Activated CD8-positive, alpha-beta T cell treated with anti-CD3 and anti-CD28 coated beads for 36 hours (primary cell): ENCODE data around the gene TEKT2. TPM values are rescaled to one million over a fixed set of nuclear protein-coding genes. Genes with fewer than 3 reads are reported as not detected.

Experiments
- ATAC-seq: fragments of 200-7000 bp; cut with Tn5 transposase; one replicate; pipeline ENCODE4 v1.10.0; 2021; ENCODE audit warnings: mild to moderate bottlenecking, moderate library complexity
- CTCF ChIA-PET: fragments of 350-600 bp; sonication (Branson Sonifier 250); formaldehyde crosslinking; loops from one replicate; lab custom pipeline; 2021; ENCODE audit warnings: antibody characterized with exemption; lab: Charles Lee
- POLR2A ChIA-PET: fragments of 350-600 bp; sonication (Branson Sonifier 250); formaldehyde crosslinking; loops from one replicate; lab custom pipeline; 2021; ENCODE audit warnings: antibody characterized with exemption; lab: Charles Lee
- DNase-seq: peaks from one replicate; pipeline ENCODE4 v3.0.0-alpha.2; 2020
- H3K27ac Mint-ChIP-seq: one replicate; pipeline ENCODE4 v1.8.0; 2021; ENCODE audit warnings: mild to moderate bottlenecking, mixed read lengths
- H3K27me3 Mint-ChIP-seq: one replicate; pipeline ENCODE4 v1.8.0; 2021; ENCODE audit warnings: mixed read lengths
- H3K36me3 Mint-ChIP-seq: one replicate; pipeline ENCODE4 v1.8.0; 2021; ENCODE audit warnings: low read depth, mixed read lengths
- H3K4me1 Mint-ChIP-seq: one replicate; pipeline ENCODE4 v1.8.0; 2021; ENCODE audit warnings: low read depth, mixed read lengths
- H3K4me3 Mint-ChIP-seq: one replicate; pipeline ENCODE4 v1.8.0; 2021; ENCODE audit warnings: mild to moderate bottlenecking, moderate library complexity, mixed read lengths
- H3K9me3 Mint-ChIP-seq: one replicate; pipeline ENCODE4 v1.8.0; 2021; ENCODE audit warnings: mixed read lengths
- intact Hi-C: fragments of 100-400 bp; cut with micrococcal nuclease; formaldehyde crosslinking; loops from one replicate; pipeline ENCODE4 v1.10.0; 2022
- total RNA-seq, 2 experiments: library from RNA; stranded (reverse); gene quantifications; one replicate each; pipeline ENCODE4 v1.2.3, GENCODE V29; 2021
- TF ChIP-seq, protein P1 (sequence below): fragments of 200-600 bp; IDR thresholded peaks from one replicate; pipeline ENCODE4 v1.8.0; 2022; ENCODE audit warnings: antibody characterized with exemption, mild to moderate bottlenecking

TEKT2 gene
- total RNA-seq, 2 experiments from 2014 or later: 0.20 to 0.34 TPM

DNA sequence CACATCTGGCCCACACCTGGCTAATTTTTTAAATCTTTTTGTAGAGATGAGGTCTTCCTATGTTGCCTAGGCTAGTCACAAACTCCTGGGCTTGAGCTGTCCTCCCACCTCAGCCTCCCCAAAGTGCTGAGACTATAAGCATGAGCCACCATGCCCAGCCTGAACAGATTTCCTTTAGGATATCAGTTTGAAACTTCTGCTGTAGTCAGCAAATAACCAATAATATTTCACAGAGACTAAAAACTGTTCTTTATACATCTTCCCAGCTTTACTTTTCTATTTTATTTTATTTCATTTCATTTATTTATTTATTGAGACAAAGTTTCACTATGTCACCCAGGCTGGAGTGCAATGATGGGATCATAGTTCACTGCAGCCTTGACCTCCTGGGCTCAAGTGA is 29.9 kb upstream of the TEKT2 start:
- peaks cover 12% of the 10 kb centered on the region for H3K36me3 Mint-ChIP-seq
- ATAC-seq: no peak

GRCh38 chr1:36055706-36056105 is 28.2 kb upstream of the TEKT2 start:
- POLR2A ChIA-PET: no interaction called here
- Mint-ChIP-seq H3K27ac (no peak overlapping the region), H3K4me3 (no peak overlapping the region), H3K36me3 (peaks cover 8% of the 10 kb centered on the region), H3K9me3 (no peaks in the 10 kb centered on the region), H3K4me1 (no peaks in the 10 kb centered on the region), H3K27me3 (no peaks in the 10 kb centered on the region)
- DNase-seq: no peak
- CTCF ChIA-PET: no interaction called here
- TF ChIP-seq, protein P1, sequence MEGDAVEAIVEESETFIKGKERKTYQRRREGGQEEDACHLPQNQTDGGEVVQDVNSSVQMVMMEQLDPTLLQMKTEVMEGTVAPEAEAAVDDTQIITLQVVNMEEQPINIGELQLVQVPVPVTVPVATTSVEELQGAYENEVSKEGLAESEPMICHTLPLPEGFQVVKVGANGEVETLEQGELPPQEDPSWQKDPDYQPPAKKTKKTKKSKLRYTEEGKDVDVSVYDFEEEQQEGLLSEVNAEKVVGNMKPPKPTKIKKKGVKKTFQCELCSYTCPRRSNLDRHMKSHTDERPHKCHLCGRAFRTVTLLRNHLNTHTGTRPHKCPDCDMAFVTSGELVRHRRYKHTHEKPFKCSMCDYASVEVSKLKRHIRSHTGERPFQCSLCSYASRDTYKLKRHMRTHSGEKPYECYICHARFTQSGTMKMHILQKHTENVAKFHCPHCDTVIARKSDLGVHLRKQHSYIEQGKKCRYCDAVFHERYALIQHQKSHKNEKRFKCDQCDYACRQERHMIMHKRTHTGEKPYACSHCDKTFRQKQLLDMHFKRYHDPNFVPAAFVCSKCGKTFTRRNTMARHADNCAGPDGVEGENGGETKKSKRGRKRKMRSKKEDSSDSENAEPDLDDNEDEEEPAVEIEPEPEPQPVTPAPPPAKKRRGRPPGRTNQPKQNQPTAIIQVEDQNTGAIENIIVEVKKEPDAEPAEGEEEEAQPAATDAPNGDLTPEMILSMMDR: no peak
- no peak for ATAC-seq
- intact Hi-C loops: no loop called here

More for the DNA sequence above, 29.9 kb upstream of the TEKT2 start:
- Mint-ChIP-seq H3K27me3 (no peaks in the 10 kb centered on the region), H3K4me1 (no peaks in the 10 kb centered on the region), H3K27ac (no peak overlapping the region), H3K9me3 (no peaks in the 10 kb centered on the region), H3K4me3 (no peak overlapping the region)
- no peak for DNase-seq
- POLR2A ChIA-PET: interaction anchor here (1.0 to 1.2 kb wide), 2 partner anchors 61 to 285 kb away, joined by 3 read pairs; partner anchors contain the start of gene CLSPN
- intact Hi-C loops: no loop called here
- CTCF ChIA-PET: interaction anchor here (0.6 kb wide), 1 partner anchor 35 kb away, joined by 3 read pairs; no protein-coding TSS in a partner anchor
- TF ChIP-seq, protein P1: no peak

- CTCF ChIA-PET: no interaction called here
- no peak overlapping the region for H3K4me3 Mint-ChIP-seq
- POLR2A ChIA-PET: no interaction called here
- H3K27me3 Mint-ChIP-seq: no peaks in the 10 kb centered on the region
- TF ChIP-seq, protein P1: no peak
- no peaks in the 10 kb centered on the region for H3K4me1 Mint-ChIP-seq
- ATAC-seq (no peak), DNase-seq (no peak)
- peaks cover 2% of the 10 kb centered on the region for H3K36me3 Mint-ChIP-seq
- intact Hi-C loops: no loop called here
- no peaks in the 10 kb centered on the region for H3K9me3 Mint-ChIP-seq
- no peak overlapping the region for H3K27ac Mint-ChIP-seq
Measured at GRCh38 chr1:36062315-36062714, 21.6 kb upstream of the TEKT2 start.

- no peak for DNase-seq
- Mint-ChIP-seq H3K4me1 (no peaks in the 10 kb centered on the region), H3K4me3 (no peak overlapping the region), H3K27me3 (no peaks in the 10 kb centered on the region), H3K36me3 (no peaks in the 10 kb centered on the region), H3K27ac (no peak overlapping the region), H3K9me3 (no peaks in the 10 kb centered on the region)
- TF ChIP-seq, protein P1: no peak
- intact Hi-C loops: no loop called here
- ChIA-PET CTCF (interaction anchor here (1.2 kb wide), 1 partner anchor 21 kb away, joined by 3 read pairs; no protein-coding TSS in a partner anchor), POLR2A (no interaction called here)
- ATAC-seq: no peak
Measured at GRCh38 chr1:36067871-36068270, 16.0 kb upstream of the TEKT2 start.

- TF ChIP-seq, protein P1: no peak
- Mint-ChIP-seq H3K4me3 (no peak overlapping the region), H3K27me3 (no peaks in the 10 kb centered on the region), H3K27ac (no peak overlapping the region), H3K9me3 (no peaks in the 10 kb centered on the region), H3K36me3 (no peaks in the 10 kb centered on the region), H3K4me1 (no peaks in the 10 kb centered on the region)
- intact Hi-C loops: no loop called here
- no peak for ATAC-seq
- no peak for DNase-seq
- ChIA-PET POLR2A (no interaction called here), CTCF (interaction anchor here (1.1 to 1.2 kb wide), 2 partner anchors 21 to 217 kb away, joined by 3 read pairs; no protein-coding TSS in a partner anchor)
Measured at GRCh38 chr1:36068866-36069265, 15.0 kb upstream of the TEKT2 start.
